ENCODE results near the gene H2AZ1.

DNA sequence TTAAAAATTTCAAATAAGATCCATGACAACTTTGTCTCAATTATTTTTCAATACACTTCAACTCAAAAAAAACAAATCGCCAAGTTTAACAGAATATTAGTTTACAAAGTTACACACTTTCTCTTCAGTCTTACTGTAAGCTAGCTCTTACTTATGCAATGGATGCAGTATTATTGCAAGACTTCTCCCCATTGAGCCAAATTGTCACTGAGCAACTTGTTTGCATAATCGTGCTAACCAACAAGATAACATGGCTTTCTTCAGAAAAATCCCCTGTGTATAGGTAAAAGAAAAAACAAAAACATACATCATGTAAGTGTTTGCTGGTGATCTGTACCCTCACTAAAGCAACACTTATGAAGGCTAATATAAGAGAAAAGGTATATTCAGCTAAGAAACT is 22.5 kb downstream of the H2AZ1 start:
- no peak for TF ChIP-seq CTCF (IDR thresholded peaks at IDR 0.05; ENCODE audit: borderline replicate concordance, extremely low read depth, low read length, poor library complexity, severe bottlenecking)
- TF ChIP-seq EZH2 (IDR thresholded peaks at IDR 0.05; ENCODE audit: borderline replicate concordance, low read depth, low read length, severe bottlenecking): no peak
